Measurements from ENCODE around the gene ZFP64. TPM values are rescaled to one million over a fixed set of nuclear protein-coding genes. Genes with fewer than 3 reads are reported as not detected.
"Not testable (repeated sequence)": the region's sequence is repeated elsewhere in the genome, so short reads cannot be mapped to it uniquely, and the experiment has no call there.

Gene ZFP64
- total RNA-seq, 2 experiments from 2014 or later, result 10.0 to 16.7 TPM

DNA sequence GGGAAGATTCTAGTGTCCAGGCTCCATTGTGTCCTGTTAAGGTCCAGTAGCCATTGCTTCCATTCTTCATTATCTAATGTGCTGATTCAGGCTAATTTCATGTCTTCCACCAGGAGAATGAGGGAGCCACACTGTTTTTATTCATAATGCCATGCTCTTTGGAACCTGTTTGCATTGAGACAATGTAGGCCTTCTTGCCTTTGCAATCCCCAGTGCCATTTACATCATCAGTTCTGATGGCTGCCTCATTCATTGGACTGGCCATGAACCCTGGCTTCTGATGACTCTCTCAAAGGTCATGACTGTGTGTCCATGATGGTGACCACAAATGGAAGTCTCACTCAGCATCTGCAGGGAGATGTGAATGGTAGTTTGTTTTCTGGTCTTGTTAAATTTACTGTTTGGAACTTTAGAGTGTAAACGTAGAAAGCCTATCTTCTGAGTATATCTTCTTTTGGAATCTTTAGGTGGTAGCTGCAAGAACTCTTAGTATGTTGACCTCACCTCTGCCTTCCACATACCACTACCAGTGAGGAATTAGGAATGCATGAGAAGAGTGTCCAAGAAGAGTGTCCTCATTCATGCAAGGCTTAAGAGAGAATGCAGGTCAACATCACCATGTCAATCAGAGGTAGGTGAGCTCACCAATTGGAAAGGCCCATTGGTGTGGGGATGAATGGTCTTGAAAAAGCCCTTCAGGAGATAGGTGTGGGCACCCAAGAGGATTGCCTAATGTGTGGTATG is 42.9 kb upstream of the ZFP64 start:
- H3K4me3 ChIP-seq (ENCODE audit: low read depth, low read length, poor library complexity, severe bottlenecking), result no peak overlapping the region
- CTCF ChIA-PET (ENCODE audit: unreplicated experiment), result no interaction called here
- TF ChIP-seq EZH2phosphoT487 (IDR thresholded peaks at IDR 0.05; ENCODE audit: borderline replicate concordance, low read depth, low read length), result no peak
- TF ChIP-seq, protein P1, sequence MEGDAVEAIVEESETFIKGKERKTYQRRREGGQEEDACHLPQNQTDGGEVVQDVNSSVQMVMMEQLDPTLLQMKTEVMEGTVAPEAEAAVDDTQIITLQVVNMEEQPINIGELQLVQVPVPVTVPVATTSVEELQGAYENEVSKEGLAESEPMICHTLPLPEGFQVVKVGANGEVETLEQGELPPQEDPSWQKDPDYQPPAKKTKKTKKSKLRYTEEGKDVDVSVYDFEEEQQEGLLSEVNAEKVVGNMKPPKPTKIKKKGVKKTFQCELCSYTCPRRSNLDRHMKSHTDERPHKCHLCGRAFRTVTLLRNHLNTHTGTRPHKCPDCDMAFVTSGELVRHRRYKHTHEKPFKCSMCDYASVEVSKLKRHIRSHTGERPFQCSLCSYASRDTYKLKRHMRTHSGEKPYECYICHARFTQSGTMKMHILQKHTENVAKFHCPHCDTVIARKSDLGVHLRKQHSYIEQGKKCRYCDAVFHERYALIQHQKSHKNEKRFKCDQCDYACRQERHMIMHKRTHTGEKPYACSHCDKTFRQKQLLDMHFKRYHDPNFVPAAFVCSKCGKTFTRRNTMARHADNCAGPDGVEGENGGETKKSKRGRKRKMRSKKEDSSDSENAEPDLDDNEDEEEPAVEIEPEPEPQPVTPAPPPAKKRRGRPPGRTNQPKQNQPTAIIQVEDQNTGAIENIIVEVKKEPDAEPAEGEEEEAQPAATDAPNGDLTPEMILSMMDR (conservative IDR thresholded peaks at IDR 0.05; ENCODE audit: low read length), result no peak
- DNase-seq (ENCODE audit: low spot score), result no peak
- no peaks in the 10 kb centered on the region for H3K79me2 ChIP-seq (ENCODE audit: insufficient read depth, low read depth, low read length)
- no peaks in the 10 kb centered on the region for H3K36me3 ChIP-seq (ENCODE audit: insufficient read depth, low read length)
- BruUV-seq (replicated peaks), result no TSS peak
- H4K20me1 ChIP-seq (ENCODE audit: insufficient read depth, low read length), result no peaks in the 10 kb centered on the region
- no peak overlapping the region for H3K4me2 ChIP-seq (ENCODE audit: low read length)
- intact Hi-C loops (cut with micrococcal nuclease; ENCODE audit: unreplicated experiment), result no loop called here
- H3K27ac ChIP-seq (ENCODE audit: low read depth, low read length, poor library complexity, severe bottlenecking), result no peak overlapping the region
- no peaks in the 10 kb centered on the region for H3K9me3 ChIP-seq (ENCODE audit: low read length)
- POLR2A ChIA-PET, result interaction anchor here (0.6 kb wide), 1 partner anchor 24 kb away, joined by 3 read pairs; no protein-coding TSS in a partner anchor
- no peaks in the 10 kb centered on the region for H3K9me2 ChIP-seq (ENCODE audit: insufficient read depth, low read length)
- no peaks in the 10 kb centered on the region for H3K4me1 ChIP-seq (ENCODE audit: insufficient read depth, low read length, poor library complexity, severe bottlenecking)
- no peak overlapping the region for H2AFZ ChIP-seq (ENCODE audit: low read length)

DNA sequence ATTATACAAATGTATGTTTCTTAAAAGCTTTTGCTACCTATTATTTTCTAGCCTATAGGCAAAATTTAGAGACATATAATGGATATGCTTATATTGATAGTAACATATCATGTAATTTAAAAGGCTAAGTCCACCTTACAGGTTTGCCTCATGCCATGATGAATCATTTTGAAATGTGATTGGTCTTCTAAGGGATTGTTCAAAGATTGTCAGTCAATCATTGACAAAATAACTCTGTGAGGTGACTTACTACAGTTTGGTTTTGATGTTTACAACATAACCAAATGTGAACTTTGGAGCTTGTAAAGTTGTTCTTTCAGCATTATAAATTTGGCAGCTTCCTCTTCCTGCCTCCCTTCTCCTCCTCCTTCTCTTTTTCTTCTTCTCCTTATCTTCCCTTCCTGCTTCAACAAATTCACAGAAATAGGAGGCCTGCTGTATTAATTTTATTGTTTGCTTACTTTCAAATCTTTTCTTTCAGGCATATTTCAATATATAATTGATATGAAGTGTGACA is 39.7 kb upstream of the ZFP64 start:
- no peaks in the 10 kb centered on the region for H3K9me3 ChIP-seq (ENCODE audit: low read length)
- no peak for TF ChIP-seq EZH2phosphoT487 (IDR thresholded peaks at IDR 0.05; ENCODE audit: borderline replicate concordance, low read depth, low read length)
- TF ChIP-seq, protein P1 (conservative IDR thresholded peaks at IDR 0.05; ENCODE audit: low read length), result no peak
- no peak overlapping the region for H3K27ac ChIP-seq (ENCODE audit: low read depth, low read length, poor library complexity, severe bottlenecking)
- POLR2A ChIA-PET, result interaction anchor here (0.6 kb wide), 2 partner anchors 218 to 510 kb away, joined by 3 read pairs; no protein-coding TSS in a partner anchor
- H3K79me2 ChIP-seq (ENCODE audit: insufficient read depth, low read depth, low read length), result no peaks in the 10 kb centered on the region
- H4K20me1 ChIP-seq (ENCODE audit: insufficient read depth, low read length), result no peaks in the 10 kb centered on the region
- no peaks in the 10 kb centered on the region for H3K36me3 ChIP-seq (ENCODE audit: insufficient read depth, low read length)
- no peak overlapping the region for H3K4me2 ChIP-seq (ENCODE audit: low read length)
- intact Hi-C loops (cut with micrococcal nuclease; ENCODE audit: unreplicated experiment), result no loop called here
- H2AFZ ChIP-seq (ENCODE audit: low read length), result no peak overlapping the region
- no peak for DNase-seq (ENCODE audit: low spot score)
- H3K4me1 ChIP-seq (ENCODE audit: insufficient read depth, low read length, poor library complexity, severe bottlenecking), result no peaks in the 10 kb centered on the region
- CTCF ChIA-PET (ENCODE audit: unreplicated experiment), result no interaction called here
- no peak overlapping the region for H3K4me3 ChIP-seq (ENCODE audit: low read depth, low read length, poor library complexity, severe bottlenecking)
- BruUV-seq (replicated peaks), result no TSS peak
- no peaks in the 10 kb centered on the region for H3K9me2 ChIP-seq (ENCODE audit: insufficient read depth, low read length)

DNA sequence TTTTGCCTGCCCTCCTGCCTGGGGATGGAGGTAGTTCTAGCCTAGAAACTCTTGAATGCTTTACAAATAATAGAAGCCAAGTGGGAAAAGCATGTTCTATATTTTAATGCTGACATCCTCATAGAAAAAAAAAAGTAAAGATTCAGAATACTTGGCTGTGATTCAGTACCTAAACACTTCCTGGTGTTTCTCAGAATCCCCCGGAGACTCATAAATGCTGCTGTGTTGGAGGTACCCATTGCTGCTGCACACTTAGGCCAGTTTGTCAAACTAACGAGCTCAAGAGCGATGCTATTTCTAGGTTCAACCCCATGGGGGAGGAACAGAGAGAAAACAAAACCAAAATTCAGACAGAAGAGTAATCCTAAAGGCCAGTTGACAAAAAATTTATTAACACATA is 38.8 kb upstream of the ZFP64 start:
- Histone ChIP-seq H3K9me2 (ENCODE audit: insufficient read depth, low read length) (no peaks in the 10 kb centered on the region), H3K9me3 (ENCODE audit: low read length) (no peaks in the 10 kb centered on the region), H4K20me1 (ENCODE audit: insufficient read depth, low read length) (no peaks in the 10 kb centered on the region), H3K36me3 (ENCODE audit: insufficient read depth, low read length) (no peaks in the 10 kb centered on the region), H3K79me2 (ENCODE audit: insufficient read depth, low read depth, low read length) (no peaks in the 10 kb centered on the region), H3K4me1 (ENCODE audit: insufficient read depth, low read length, poor library complexity, severe bottlenecking) (no peaks in the 10 kb centered on the region), H3K4me3 (ENCODE audit: low read depth, low read length, poor library complexity, severe bottlenecking) (no peak overlapping the region), H3K4me2 (ENCODE audit: low read length) (no peak overlapping the region), H2AFZ (ENCODE audit: low read length) (no peak overlapping the region), H3K27ac (ENCODE audit: low read depth, low read length, poor library complexity, severe bottlenecking) (no peak overlapping the region)
- TF ChIP-seq, protein P1 (conservative IDR thresholded peaks at IDR 0.05; ENCODE audit: low read length), result no peak
- TF ChIP-seq EZH2phosphoT487 (IDR thresholded peaks at IDR 0.05; ENCODE audit: borderline replicate concordance, low read depth, low read length), result no peak
- CTCF ChIA-PET (ENCODE audit: unreplicated experiment), result no interaction called here
- no TSS peak for BruUV-seq (replicated peaks)
- DNase-seq (ENCODE audit: low spot score), result no peak
- intact Hi-C loops (cut with micrococcal nuclease; ENCODE audit: unreplicated experiment), result no loop called here
- POLR2A ChIA-PET, result no interaction called here

DNA sequence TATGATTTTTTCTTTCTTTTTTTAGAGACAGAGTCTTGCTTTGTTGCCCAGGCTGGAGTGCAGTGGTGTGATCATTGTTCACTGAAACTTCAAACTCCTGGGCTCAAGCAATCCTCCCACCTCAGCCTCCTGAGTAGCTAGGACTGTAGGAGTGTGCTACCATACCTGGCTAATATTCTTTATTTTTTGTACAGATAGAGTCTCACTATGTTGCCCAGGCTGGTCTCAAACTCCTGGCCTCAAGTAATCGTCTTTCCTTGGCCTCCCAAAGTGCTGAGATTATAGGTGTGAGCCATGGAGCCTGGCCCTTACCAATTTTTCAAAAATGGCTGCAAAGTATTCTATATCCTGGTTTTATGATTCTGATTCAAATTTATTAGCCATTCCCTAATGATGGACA is 37.8 kb upstream of the ZFP64 start:
- CTCF ChIA-PET (ENCODE audit: unreplicated experiment); H3K4me3 ChIP-seq (ENCODE audit: low read depth, low read length, poor library complexity, severe bottlenecking): not testable (repeated sequence)

More for the DNA sequence above, 37.8 kb upstream of the ZFP64 start:
- H3K79me2 ChIP-seq (ENCODE audit: insufficient read depth, low read depth, low read length); H3K9me2 ChIP-seq (ENCODE audit: insufficient read depth, low read length); H3K9me3 ChIP-seq (ENCODE audit: low read length); H3K4me2 ChIP-seq (ENCODE audit: low read length); H3K27ac ChIP-seq (ENCODE audit: low read depth, low read length, poor library complexity, severe bottlenecking); H2AFZ ChIP-seq (ENCODE audit: low read length); H4K20me1 ChIP-seq (ENCODE audit: insufficient read depth, low read length); H3K36me3 ChIP-seq (ENCODE audit: insufficient read depth, low read length); BruUV-seq (replicated peaks); intact Hi-C loops (cut with micrococcal nuclease; ENCODE audit: unreplicated experiment); H3K4me1 ChIP-seq (ENCODE audit: insufficient read depth, low read length, poor library complexity, severe bottlenecking); DNase-seq (ENCODE audit: low spot score); POLR2A ChIA-PET: not testable (repeated sequence)

All from OCI-LY7 (cell line).